PC-9 (cell line): ENCODE results near the gene C5. TPM values are rescaled to one million over a fixed set of nuclear protein-coding genes. Genes with fewer than 3 reads are reported as not detected.
A peak's percentile ranks its signal among the peaks of the same experiment; 100 is the strongest.

Source experiments
- BruUV-seq: library from RNA; stranded (reverse); fragments of 400-500 nt; replicated peaks from 2 replicates; lab custom pipeline; 2021; lab: Mats Ljungman, UMichigan
- CTCF ChIA-PET: fragments of 300-600 bp; sonication (Branson Sonifier 250); formaldehyde crosslinking; loops from one replicate; lab custom pipeline; 2022; ENCODE audit warnings: antibody characterized with exemption; lab: Charles Lee
- POLR2A ChIA-PET: fragments of 300-600 bp; sonication (Branson Sonifier 250); formaldehyde crosslinking; loops from one replicate; lab custom pipeline; 2022; ENCODE audit warnings: antibody characterized with exemption; ENCODE audit not compliant: unreplicated experiment; lab: Charles Lee
- DNase-seq, 2 experiments: peaks; one replicate each; pipeline versions ENCODE4 v3.0.0 to v3.0.0-alpha.2; 2015 to 2022; ENCODE audit warnings: mixed read lengths in 1 of 2
- H2AFZ ChIP-seq: fragments of 200-600 bp; sonication (generic); 2 replicates; pipeline ENCODE4 v1.8.1; 2017; ENCODE audit warnings: antibody characterized with exemption
- H3F3A ChIP-seq: fragments of 200-600 bp; sonication (generic); 2 replicates; pipeline ENCODE4 v1.8.1; 2017; ENCODE audit warnings: antibody characterized with exemption, mild to moderate bottlenecking, low read depth; ENCODE audit not compliant: insufficient read depth
- H3K27ac ChIP-seq: fragments of 200-600 bp; sonication (generic); 2 replicates; pipeline ENCODE4 v1.6.1; 2016; ENCODE audit warnings: mixed run types
- H3K27me3 ChIP-seq: fragments of 200-600 bp; sonication (generic); 2 replicates; pipeline ENCODE4 v1.6.1; 2016; ENCODE audit warnings: low read depth, mixed run types; ENCODE audit not compliant: insufficient read depth
- H3K36me3 ChIP-seq: fragments of 200-600 bp; sonication (generic); 2 replicates; pipeline ENCODE4 v1.6.1; 2016; ENCODE audit warnings: low read depth, mixed run types
- H3K4me1 ChIP-seq: fragments of 200-600 bp; sonication (generic); replicated peaks from 2 replicates; pipeline ENCODE4 v1.6.1; 2016; ENCODE audit warnings: mixed run types; ENCODE audit not compliant: insufficient read depth
- H3K4me2 ChIP-seq: fragments of 200-600 bp; sonication (generic); 2 replicates; pipeline ENCODE4 v1.6.1; 2017; ENCODE audit warnings: mixed run types
- H3K4me3 ChIP-seq: fragments of 200-600 bp; sonication (generic); 2 replicates; pipeline ENCODE4 v1.6.1; 2016; ENCODE audit warnings: mixed run types
- H3K79me2 ChIP-seq: fragments of 200-600 bp; sonication (generic); 2 replicates; pipeline ENCODE4 v1.6.1; 2017; ENCODE audit warnings: low read depth, mixed run types
- H3K9me2 ChIP-seq: fragments of 200-600 bp; sonication (generic); 2 replicates; pipeline ENCODE4 v1.8.1; 2017; ENCODE audit warnings: mild to moderate bottlenecking; ENCODE audit not compliant: insufficient read depth
- H3K9me3 ChIP-seq: fragments of 200-600 bp; sonication (generic); 2 replicates; pipeline ENCODE4 v1.8.1; 2016; ENCODE audit warnings: low read depth; ENCODE audit not compliant: insufficient read depth
- H4K20me1 ChIP-seq: fragments of 200-600 bp; sonication (generic); 2 replicates; pipeline ENCODE4 v1.8.1; 2017; ENCODE audit not compliant: insufficient read depth
- CTCF ChIP-seq: fragments of 200-600 bp; sonication (generic); conservative IDR thresholded peaks from 2 replicates; pipeline ENCODE4 v1.6.1; 2017; ENCODE audit warnings: mixed run types, antibody characterized with exemption, mild to moderate bottlenecking, moderate library complexity
- EZH2 ChIP-seq: fragments of 200-600 bp; sonication (generic); IDR thresholded peaks from 2 replicates; pipeline ENCODE4 v1.8.0; 2017; ENCODE audit warnings: antibody characterized with exemption, low read depth
- intact Hi-C: fragments of 100-400 bp; cut with micrococcal nuclease; formaldehyde crosslinking; loops from one replicate; pipeline ENCODE4 v1.10.0; 2022; ENCODE audit not compliant: unreplicated experiment
- total RNA-seq: library from RNA; stranded (reverse); gene quantifications from 2 replicates; pipeline ENCODE4 v1.2.3, GENCODE V29; 2021

Gene C5
- total RNA-seq, 1 experiment from 2014 or later, result 11.5 TPM

GRCh38 chr9:120937596-120937995 lies 112.5 kb downstream of the C5 start:
- H3K9me3 ChIP-seq, result no peaks in the 10 kb centered on the region
- H3K4me3 ChIP-seq, result no peak overlapping the region
- H4K20me1 ChIP-seq, result no peaks in the 10 kb centered on the region
- DNase-seq, result no peak
- BruUV-seq, result no TSS peak
- H3K27ac ChIP-seq, result no peak overlapping the region
- H3K4me2 ChIP-seq, result no peak overlapping the region
- no peaks in the 10 kb centered on the region for H3K79me2 ChIP-seq
- ChIA-PET POLR2A (no interaction called here), CTCF (no interaction called here)
- no peaks in the 10 kb centered on the region for H3K27me3 ChIP-seq
- no peak for TF ChIP-seq EZH2
- no peaks in the 10 kb centered on the region for H3K36me3 ChIP-seq
- no peaks in the 10 kb centered on the region for H3K9me2 ChIP-seq
- H2AFZ ChIP-seq, result no peak overlapping the region
- intact Hi-C loops, result loop anchor here (2.0 to 5.0 kb wide), 2 partner anchors 69 to 405 kb away; no protein-coding TSS in a partner anchor
- H3F3A ChIP-seq, result no peaks in the 10 kb centered on the region; the same call in 1 of the 2 replicates
- peaks cover 32% of the 10 kb centered on the region for H3K4me1 ChIP-seq

- no peaks in the 10 kb centered on the region for H3K9me2 ChIP-seq
- H3F3A ChIP-seq, result no peaks in the 10 kb centered on the region; the same call in 1 of the 2 replicates
- H3K4me3 ChIP-seq, result no peak overlapping the region
- DNase-seq, result no peak
- H3K27me3 ChIP-seq, result no peaks in the 10 kb centered on the region
- H3K4me2 ChIP-seq, result no peak overlapping the region
- no peak overlapping the region for H2AFZ ChIP-seq
- intact Hi-C loops, result loop anchor here (2.0 to 5.0 kb wide), 2 partner anchors 68 to 405 kb away; no protein-coding TSS in a partner anchor
- H3K4me1 ChIP-seq, result peaks cover 30% of the 10 kb centered on the region
- POLR2A ChIA-PET, result no interaction called here
- H4K20me1 ChIP-seq, result no peaks in the 10 kb centered on the region
- TF ChIP-seq CTCF, result no peak
- H3K9me3 ChIP-seq, result no peaks in the 10 kb centered on the region
- CTCF ChIA-PET, result interaction anchor here (0.6 kb wide), 1 partner anchor 64 kb away, joined by 3 read pairs; no protein-coding TSS in a partner anchor
- H3K79me2 ChIP-seq, result no peaks in the 10 kb centered on the region
- H3K27ac ChIP-seq, result no peak overlapping the region
- H3K36me3 ChIP-seq, result no peaks in the 10 kb centered on the region
- BruUV-seq, result no TSS peak
Measured at GRCh38 chr9:120937127-120937526, 112.9 kb downstream of the C5 start.

GRCh38 chr9:120936764-120937122 lies 113.3 kb downstream of the C5 start:
- Histone ChIP-seq H3K9me2 (no peaks in the 10 kb centered on the region), H3K9me3 (no peaks in the 10 kb centered on the region), H3K27me3 (no peaks in the 10 kb centered on the region), H3F3A (no peaks in the 10 kb centered on the region; the same call in 1 of the 2 replicates), H3K79me2 (no peaks in the 10 kb centered on the region), H3K36me3 (no peaks in the 10 kb centered on the region), H3K4me1 (peaks cover 26% of the 10 kb centered on the region), H2AFZ (no peak overlapping the region), H3K4me3 (no peak overlapping the region), H3K27ac (no peak overlapping the region), H4K20me1 (no peaks in the 10 kb centered on the region), H3K4me2 (no peak overlapping the region)
- peak; percentile 0; the same call in 1 of the 2 replicates for TF ChIP-seq CTCF
- no peak for TF ChIP-seq EZH2
- intact Hi-C loops, result loop anchor here (1.0 to 5.0 kb wide), 7 partner anchors 60 to 404 kb away; partner anchors contain the start of gene FBXW2
- POLR2A ChIA-PET, result no interaction called here
- no TSS peak for BruUV-seq
- DNase-seq, result no peak
- CTCF ChIA-PET, result interaction anchor here (0.6 kb wide), 1 partner anchor 64 kb away, joined by 3 read pairs; no protein-coding TSS in a partner anchor
